OCI-LY3 (cell line): ENCODE measurements around the gene AGBL4.

Experiments
- CTCF ChIP-seq: fragments of 200-600, 300-600 bp; sonication (generic); IDR thresholded peaks from 2 replicates; pipeline ENCODE4 v1.5.1; 2014; ENCODE audit warnings: antibody characterized with exemption, low read length, low read depth
- EZH2phosphoT487 ChIP-seq: fragments of 200-600 bp; shearing (Covaris generic); IDR thresholded peaks from 2 replicates; pipeline ENCODE4 v1.6.1; 2018; ENCODE audit warnings: antibody characterized with exemption, mixed run types, low read depth

- TF ChIP-seq CTCF, result no peak
- TF ChIP-seq EZH2phosphoT487, result no peak
Observed at GRCh38 chr1:48695161-48695560, 1328.6 kb downstream of the AGBL4 start.
